Stimulated activated CD8-positive, alpha-beta memory T cell treated with anti-CD3 and anti-CD28 coated beads, Interleukin-12 subunit alpha, Interleukin-12 subunit beta, amount 100 ng/mL, for 1 hour (primary cell): Measurements from ENCODE around the gene HLA-DRA.
"Not testable (repeated sequence)": the region's sequence is repeated elsewhere in the genome, so short reads cannot be mapped to it uniquely, and the experiment has no call there.

Experiments used
- DNase-seq: peaks from one replicate; pipeline ENCODE4 v3.0.0-alpha.2; 2020; ENCODE audit warnings: low read depth

The HLA-DRA gene

GRCh38 chr6:32431142-32431541 lies 8.5 kb upstream of the HLA-DRA start:
- DNase-seq, result no peak

GRCh38 chr6:32432050-32432450 lies 7.6 kb upstream of the HLA-DRA start:
- DNase-seq, result no peak

GRCh38 chr6:32433950-32434349 lies 5.7 kb upstream of the HLA-DRA start:
- not testable (repeated sequence) for DNase-seq

- DNase-seq, result no peak
Observed at GRCh38 chr6:32436186-32436585, 3.5 kb upstream of the HLA-DRA start.

- DNase-seq, result no peak
Observed at GRCh38 chr6:32436995-32437836, 2.5 kb upstream of the HLA-DRA start.

- DNase-seq, result no peak
Observed at GRCh38 chr6:32439139-32439538, 548 bp upstream of the HLA-DRA start.

GRCh38 chr6:32442243-32442667 lies 2.6 kb downstream of the HLA-DRA start:
- DNase-seq, result no peak

GRCh38 chr6:32442977-32443552 lies 3.4 kb downstream of the HLA-DRA start:
- DNase-seq, result no peak

GRCh38 chr6:32444433-32444832 lies 4.7 kb downstream of the HLA-DRA start:
- DNase-seq, result no peak

GRCh38 chr6:32445321-32445854 lies 5.7 kb downstream of the HLA-DRA start:
- DNase-seq, result no peak

- no peak for DNase-seq
Observed at GRCh38 chr6:32447932-32448331, 8.2 kb downstream of the HLA-DRA start.

GRCh38 chr6:32449088-32449736 lies 9.5 kb downstream of the HLA-DRA start:
- DNase-seq, result no peak

GRCh38 chr6:32457054-32457453 lies 17.4 kb downstream of the HLA-DRA start:
- no peak for DNase-seq

- DNase-seq, result no peak
Observed at GRCh38 chr6:32459781-32460424, 20.2 kb downstream of the HLA-DRA start.

- DNase-seq, result no peak
Observed at GRCh38 chr6:32460528-32460927, 20.8 kb downstream of the HLA-DRA start.

- no peak for DNase-seq
Observed at GRCh38 chr6:32461493-32461892, 21.8 kb downstream of the HLA-DRA start.

- DNase-seq, result no peak
Observed at GRCh38 chr6:32462609-32463008, 22.9 kb downstream of the HLA-DRA start.

GRCh38 chr6:32467743-32468503 lies 28.2 kb downstream of the HLA-DRA start:
- not testable (repeated sequence) for DNase-seq

- no peak for DNase-seq
Observed at GRCh38 chr6:32472781-32473375, 33.2 kb downstream of the HLA-DRA start.

- DNase-seq, result not testable (repeated sequence)
Observed at GRCh38 chr6:32473376-32474348, 34.0 kb downstream of the HLA-DRA start.
